Posterior vena cava (tissue), 2 donors: ENCODE data around the gene KCNIP4. TPM values are rescaled to one million over a fixed set of nuclear protein-coding genes. Genes with fewer than 3 reads are reported as not detected.

Experiments used
- DNase-seq: peaks from one replicate; pipeline ENCODE4 v3.0.0-alpha.2; 2020; ENCODE audit warnings: low spot score
- intact Hi-C, 2 donors: fragments of 100-400 bp; cut with DNase I; formaldehyde crosslinking; loops; one replicate each; pipeline versions ENCODE4 v1.14.1 to v1.14.2; 2022 to 2023
- total RNA-seq, 2 donors: library from RNA; stranded (reverse); fragmentation: NEBNext Ultra II Directional; extraction: Animal tissue kit (Norgen Biotek cat#: 25700); gene quantifications; one replicate each; pipeline ENCODE4 v1.2.1, GENCODE V29; 2021
- donor health status: DM: yes; HTN: yes; CAD: no.
- donor health status: DM: yes; HTN: yes; CAD: no.

The KCNIP4 gene
- total RNA-seq, 2 donors from 2014 or later = 0.60 TPM; not detected in 1

DNA sequence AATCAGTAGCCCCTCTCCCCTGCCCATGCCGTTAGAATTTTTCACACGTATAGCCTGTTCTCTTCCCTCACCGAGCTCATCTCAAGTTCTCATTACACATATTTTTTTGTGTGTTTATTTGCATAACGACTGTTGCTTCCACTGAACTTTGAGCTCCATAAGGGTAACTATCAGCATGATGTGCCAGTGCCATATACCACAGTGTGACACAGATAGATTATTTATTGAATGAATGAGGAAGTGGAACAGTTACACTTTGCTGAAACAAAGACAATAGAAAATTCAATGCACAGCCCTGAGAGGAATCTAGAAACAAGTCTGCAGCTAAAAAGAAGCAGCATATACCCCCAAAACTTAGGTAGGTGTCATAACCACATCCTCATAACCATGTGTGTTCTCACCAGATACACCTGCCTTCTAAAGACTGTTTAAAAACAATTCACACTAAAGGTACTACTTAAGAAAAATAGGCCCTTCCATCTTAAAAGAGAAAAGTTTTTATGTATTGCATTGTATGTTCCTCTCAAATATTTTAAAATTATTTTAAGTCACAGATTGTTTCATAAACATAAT lies 858.4 kb downstream of the KCNIP4 start:
- intact Hi-C loops = no loop called here
- DNase-seq = no peak

DNA sequence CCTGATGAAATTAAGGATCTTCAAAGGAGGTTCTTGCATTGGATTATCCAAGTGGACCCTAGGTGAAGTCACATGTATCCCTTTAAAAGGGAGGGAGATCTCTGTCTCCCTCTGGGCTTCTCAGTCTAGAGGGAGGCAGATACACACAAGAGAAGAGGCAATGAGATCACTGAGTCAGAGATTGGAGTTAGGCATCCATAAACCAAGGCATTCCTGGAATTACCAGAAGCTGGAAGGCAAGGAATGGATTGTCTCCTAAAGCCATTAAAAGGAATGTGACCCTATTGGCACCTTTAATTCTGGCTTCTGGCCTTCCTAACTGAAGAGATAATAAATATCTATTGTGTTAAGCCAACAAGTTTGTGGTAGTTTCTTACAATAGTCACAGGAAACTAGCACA lies 865.2 kb downstream of the KCNIP4 start:
- intact Hi-C loops = no loop called here
- no peak for DNase-seq

DNA sequence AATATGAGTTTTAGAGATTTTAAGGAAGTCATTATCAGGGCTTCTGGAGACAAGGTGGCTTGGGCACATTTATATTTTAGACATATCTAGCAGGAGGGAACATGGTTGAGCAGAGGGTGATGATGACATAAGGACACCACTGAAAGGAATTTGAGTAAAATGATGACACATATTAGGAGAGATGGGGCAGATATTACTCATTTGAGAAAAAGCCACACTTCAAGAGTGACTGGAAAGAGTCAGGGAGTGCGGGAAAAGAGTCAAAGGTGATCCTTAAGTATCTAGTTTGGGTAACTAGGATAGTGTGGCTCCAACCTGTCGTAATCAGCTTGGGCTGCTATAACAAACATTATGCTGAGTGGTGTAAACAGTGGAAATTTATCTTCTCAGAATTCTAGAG lies 870.6 kb downstream of the KCNIP4 start:
- DNase-seq = no peak
- intact Hi-C loops = no loop called here

DNA sequence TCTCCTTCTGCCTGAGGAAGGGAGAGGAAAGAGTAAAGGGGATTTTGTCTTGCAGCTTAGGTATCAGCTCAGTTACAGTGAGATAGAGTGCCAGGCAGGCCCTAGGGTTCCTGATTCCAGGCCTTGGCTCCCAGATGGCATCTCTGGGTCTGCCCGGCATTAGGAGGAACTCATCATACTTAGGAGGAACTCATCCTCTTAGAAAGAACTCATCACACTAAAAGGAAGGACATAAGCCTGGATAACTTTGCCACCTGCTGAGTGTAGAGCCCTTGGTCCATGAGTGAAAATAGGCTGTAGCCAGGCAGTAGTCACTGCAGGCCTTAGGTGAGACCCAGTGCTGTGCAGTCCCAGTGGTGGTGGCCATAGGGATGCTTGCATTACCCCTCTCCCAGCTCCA lies 881.2 kb downstream of the KCNIP4 start:
- no peak for DNase-seq
- intact Hi-C loops = no loop called here

DNA sequence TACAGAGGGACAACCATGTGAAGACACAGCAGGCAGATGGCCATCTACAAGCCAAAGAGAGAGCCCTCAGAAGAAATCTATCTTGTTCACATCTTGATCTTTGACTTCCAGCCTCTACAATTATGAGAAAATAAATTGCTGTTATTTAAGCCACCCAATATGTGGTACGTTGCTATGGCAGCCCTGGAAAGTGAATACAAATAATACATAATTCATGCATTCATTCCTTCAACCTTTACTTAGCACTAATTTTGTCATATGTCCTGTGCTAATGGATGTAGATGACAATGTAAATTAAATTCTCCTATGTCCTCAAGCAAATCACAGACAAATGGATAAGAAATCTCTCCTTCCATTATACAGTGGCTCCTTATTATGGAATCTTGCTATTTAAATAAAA lies 886.7 kb downstream of the KCNIP4 start:
- DNase-seq = no peak
- intact Hi-C loops = no loop called here

DNA sequence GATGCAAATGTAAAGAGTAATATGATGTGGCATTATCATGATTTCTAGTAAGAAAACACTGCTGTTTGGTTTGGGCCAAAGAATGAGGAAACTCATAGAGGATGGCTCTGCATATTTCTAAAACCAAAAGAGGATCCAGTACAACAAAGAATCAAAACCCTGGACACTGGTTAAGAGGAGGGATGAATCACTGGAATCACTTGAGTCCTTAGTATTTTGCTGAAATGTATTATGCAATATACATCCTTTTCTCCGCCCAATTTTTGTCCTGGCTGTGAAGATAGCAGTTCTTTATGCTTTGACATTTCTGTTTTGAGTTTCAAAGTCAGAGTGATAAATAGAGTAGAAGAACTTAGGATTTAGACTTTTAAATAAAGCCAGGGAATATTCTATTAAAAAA lies 902.4 kb downstream of the KCNIP4 start:
- DNase-seq = no peak
- intact Hi-C loops = no loop called here

DNA sequence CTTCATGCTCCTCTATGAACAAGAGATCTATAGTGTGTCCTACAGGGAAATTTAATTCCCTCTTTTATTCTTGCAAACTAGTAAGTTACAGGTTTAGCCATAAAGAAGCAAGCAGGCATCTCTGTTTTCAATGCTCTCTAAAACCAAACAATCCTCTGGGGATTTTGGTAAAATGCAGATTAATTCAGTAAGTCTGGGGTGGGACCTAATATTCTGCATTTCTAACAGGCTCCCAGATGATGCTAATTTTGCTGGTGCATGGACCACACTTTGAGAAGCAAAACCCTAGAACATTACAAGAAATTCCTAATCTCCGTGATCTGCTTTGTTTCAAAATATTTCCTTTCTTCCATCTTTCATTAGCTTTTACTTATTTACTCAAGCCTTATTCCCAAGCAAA lies 903.5 kb downstream of the KCNIP4 start:
- intact Hi-C loops = no loop called here
- DNase-seq = no peak

DNA sequence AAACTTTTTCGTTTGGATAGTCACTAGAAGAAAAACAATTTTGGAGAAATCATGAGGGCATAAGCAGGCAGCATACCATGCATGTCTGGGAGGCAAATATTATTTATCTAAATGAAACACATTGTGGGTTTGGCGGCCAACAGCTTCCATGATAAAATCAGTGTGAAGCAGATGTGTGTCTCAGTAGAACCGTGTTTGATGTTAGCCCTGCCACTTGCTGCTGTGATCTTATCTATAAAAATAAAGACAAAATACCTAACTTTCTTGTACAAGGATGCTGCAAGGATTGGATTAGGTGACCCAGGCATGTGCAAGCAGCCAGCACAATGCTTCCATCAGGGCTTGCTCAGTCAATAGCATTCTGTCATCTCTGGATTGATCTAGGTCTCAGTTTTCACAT lies 906.9 kb downstream of the KCNIP4 start:
- no peak for DNase-seq
- intact Hi-C loops = no loop called here

DNA sequence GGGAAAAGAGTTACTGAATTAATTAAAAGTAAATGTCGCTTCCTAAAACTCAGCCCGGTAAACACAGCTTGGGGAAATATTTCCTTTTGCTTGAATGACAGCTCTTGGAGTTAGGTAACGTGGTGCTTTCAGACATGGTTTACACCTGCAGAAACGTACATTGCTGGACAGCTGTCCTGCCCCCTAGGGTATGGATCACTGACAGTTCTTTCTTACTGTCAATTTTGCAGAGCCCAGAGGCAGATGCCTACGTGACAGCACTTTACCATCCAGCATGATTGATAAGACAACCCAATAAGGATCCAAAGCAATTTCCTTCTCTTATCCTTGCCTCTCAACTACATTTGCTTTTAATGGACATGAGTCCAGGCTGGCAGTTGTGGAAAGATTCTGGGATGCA lies 913.8 kb downstream of the KCNIP4 start:
- no peak for DNase-seq
- intact Hi-C loops = no loop called here

DNA sequence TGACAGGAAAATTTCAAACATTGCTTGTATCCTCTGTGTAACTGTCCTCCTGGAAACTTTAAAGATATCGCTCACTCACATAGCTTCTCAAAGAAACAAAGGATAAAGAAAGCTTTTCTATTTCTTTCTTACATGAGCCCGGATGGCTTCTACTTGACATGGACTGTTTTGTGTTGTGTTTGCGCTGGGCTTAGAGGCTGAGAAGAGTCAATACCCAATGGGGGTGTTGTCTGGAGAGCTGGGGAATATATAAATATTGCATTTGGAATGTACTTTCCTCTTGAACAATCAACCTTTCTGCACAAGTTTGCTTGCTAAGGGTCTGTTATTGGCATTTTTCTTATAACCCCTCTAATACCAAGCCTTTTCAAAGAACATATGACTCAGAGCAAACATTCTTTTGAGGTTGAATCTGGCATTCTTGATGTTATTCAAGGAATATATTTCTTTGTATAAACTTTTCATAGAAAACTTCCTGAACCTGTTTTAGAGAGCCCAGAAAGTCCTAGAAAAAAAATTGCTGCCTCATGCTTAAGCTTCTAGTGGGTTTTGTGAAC lies 916.4 kb downstream of the KCNIP4 start:
- intact Hi-C loops = no loop called here
- DNase-seq = no peak

DNA sequence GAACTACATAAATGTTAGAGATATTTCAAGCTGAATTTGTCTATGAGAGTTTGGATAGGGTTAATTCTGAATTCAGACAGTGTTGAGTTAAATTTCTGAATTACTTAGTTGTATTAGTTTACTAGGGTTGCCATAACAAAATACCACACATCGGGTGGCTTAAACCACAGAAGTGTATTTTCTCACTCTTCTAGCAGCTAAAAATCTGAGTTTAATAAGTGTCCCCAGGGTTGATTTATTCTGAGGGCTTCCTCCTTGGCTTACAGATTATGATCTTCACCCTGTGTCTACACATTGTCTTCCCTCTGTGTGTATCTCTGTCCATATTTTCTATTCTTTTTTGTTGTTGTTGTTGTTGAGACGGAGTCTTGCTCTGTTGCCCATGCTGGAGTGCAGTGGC lies 929.8 kb downstream of the KCNIP4 start:
- DNase-seq = no peak
- intact Hi-C loops = no loop called here

DNA sequence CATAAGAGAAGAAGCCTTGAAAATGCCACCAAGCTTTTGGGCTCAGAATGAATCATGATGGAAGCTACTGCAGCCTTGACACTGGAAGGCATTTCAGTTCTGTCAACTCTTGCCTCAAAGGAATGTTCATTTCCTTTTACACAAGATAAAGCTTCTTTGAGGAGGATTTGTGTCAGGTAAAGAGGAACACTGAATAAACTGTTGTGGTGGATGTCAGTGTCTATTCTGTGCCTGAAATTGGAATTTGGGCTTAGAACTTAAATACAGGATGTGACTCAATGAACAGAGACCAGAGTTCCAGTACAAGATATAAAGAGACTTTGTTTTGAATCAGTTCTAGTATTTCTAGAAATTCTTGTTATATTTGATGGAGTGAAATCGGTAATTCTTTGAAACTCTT lies 935.1 kb downstream of the KCNIP4 start:
- no peak for DNase-seq
- intact Hi-C loops = no loop called here

DNA sequence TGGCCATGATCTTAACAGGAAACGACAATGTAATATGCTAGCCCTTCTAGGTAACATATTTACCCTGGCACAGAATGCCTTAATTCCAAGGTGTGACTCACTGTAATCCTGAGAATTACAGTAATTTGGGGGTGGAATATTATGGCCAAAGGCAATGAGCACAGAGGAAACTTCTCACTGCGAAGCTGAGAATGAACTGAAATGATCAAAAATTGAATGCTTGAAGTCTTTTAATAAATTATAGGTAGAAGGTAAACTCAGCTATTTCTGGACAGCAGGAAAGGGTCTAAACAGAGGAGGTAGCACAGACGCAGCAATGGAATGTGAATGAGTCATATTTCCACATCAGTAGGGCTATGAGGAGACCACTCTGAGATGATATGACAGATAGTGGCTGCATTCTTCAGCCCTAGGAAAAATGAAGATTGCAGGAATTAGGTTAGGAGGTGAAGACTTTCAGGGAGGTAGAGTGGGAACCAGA lies 935.7 kb downstream of the KCNIP4 start:
- DNase-seq = no peak
- intact Hi-C loops = no loop called here

DNA sequence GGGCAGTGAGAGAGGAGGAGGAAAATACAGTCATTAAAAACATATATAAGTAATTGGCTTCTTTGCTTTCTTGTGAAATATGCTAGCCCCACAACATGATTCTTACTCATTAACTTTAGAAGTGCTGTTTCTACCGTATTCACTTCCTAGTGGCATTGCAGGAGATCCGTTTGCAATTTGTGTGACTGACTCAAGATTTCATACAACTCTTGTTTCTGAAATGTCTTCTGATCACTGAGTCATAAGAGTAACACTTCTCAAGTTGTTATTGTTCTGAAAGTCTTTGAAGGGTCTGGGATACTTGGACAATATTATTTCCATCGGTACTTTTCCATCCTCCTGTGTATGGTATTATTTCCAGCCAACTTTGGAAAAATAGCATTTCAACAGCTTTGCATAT lies 937.5 kb downstream of the KCNIP4 start:
- DNase-seq = no peak
- intact Hi-C loops = no loop called here

DNA sequence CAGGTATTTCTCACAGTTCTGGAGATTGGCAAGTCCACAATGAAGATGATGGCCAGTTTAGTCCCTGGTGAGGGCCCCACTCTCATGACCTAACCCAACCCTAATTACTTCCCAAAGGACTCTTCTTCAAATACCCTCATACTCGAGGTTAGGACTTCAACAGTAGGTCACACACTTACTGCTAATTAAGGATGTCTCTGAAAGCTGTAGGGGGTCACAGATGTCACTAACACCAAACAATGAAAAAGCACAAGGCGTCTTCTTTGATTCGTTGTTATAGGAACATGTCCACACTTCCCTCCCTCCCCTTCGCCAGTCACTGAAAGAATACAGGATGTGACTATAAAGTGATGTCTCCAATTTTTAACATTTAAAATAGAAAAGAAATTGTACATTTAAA lies 938.6 kb downstream of the KCNIP4 start:
- DNase-seq = no peak
- intact Hi-C loops = no loop called here

DNA sequence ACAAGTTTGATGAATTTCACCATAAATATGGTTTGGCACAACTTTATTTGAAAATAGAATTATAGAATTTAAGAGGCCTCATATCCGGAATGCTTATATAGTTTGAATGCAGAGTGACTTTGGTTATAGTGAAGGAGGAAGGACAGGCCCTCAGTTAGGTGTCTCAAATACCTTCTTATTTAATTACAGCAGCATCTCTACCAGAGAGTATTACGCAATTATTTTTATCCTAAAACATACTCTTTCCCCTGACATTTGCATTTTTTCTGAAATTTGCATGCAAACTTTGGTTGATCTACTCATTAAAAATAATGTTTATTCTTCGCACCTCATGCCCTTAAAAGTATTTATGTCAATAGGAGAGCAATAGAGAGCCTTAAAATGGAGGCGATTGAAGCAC lies 942.9 kb downstream of the KCNIP4 start:
- DNase-seq = no peak
- intact Hi-C loops = no loop called here

DNA sequence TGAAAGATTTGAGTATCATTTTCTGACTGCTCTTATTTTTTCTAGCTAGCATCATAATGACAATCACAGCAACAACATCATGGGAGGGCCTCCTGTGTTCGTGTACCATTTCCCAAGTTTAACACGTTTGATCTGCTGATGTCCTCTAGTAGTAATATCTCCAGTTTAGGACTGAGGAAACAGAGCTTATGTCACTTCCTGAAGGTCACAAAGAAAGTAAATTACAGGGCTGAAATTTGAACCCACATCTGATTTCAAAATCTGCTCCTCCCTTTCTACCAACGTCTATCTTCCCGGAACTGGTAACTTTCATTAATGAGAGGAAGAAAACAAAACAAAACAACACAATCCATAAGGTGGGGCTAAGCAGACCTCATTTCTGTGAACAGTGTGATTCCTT lies 945.6 kb downstream of the KCNIP4 start:
- intact Hi-C loops = no loop called here

DNA sequence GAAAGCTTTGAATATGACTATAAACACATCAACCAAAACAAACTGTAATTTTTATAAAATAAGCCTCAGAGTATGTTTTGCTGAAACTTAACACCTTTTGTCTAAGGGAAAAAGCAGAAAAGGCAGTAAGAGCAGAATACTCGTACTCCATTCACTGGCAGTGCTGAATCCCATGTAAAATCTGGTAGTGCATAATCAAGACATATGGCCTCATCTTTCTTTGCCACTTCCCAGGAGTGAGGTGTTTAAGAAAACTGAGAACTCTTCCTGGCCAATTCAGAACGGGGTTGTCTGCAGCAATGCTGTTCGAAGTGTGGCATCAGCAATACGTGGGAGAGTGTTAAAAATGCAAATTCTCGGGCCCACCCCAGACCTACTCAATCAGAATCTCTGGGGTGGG lies 946.3 kb downstream of the KCNIP4 start:
- intact Hi-C loops = no loop called here
- no peak for DNase-seq

More for the DNA sequence above, 945.6 kb downstream of the KCNIP4 start:
- no peak for DNase-seq

DNA sequence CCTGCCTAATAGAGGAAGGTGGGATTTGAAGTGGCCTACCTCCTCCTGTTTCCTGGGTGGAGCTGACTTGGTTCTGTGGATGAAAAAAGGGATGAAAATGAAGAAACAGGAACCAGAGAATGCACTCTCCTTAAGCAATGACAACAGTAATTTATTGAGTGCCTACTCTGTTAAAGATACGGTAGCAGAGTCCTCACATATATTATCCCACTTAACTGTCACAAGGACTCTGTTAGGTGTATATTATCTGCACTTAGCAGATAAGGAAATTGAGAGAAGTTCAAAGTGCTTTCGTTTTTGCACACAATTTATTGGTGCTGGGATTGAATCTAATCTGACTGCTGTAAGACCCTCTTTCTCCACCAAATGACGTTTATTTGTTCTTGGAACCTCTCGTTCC lies 947.1 kb downstream of the KCNIP4 start:
- intact Hi-C loops = no loop called here
- no peak for DNase-seq

DNA sequence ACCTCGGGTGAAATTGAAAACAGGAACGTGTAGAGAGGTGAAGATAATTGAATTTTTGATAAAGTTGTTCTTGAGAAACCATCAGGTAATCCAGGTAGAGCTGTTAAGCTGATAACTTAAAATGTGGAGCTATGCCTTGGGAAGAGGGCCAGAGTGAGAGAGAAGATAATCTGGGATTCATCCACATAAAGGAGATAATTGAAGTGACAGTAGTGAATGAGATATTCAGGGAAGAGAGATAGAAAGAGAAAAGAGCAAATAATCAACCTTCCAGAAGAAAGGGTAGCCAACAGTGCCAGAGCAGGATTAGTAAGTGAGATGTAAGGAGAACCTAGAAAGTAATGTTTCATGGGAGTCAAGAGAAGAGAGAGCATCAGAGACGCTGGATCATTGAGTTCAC lies 950.7 kb downstream of the KCNIP4 start:
- intact Hi-C loops = no loop called here
- DNase-seq = no peak

DNA sequence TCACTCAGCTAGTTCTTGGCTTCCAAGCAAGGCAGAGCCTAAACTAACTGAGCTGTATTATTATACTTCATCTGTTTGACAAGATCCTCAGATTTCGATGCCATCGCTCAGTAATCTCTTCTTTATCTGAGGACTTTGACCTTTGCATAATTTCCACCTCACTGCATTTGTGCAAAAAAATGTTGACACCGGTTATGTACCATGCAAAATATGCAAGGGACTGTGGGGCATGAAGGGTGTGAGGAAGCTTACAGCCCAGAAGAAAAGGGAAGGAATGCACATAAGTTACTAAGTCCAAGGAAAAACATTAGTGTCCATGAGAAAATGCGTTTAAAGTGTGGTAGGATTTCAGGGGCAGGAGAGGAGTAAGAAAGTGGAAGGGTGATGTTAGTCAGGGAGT lies 953.0 kb downstream of the KCNIP4 start:
- no peak for DNase-seq
- intact Hi-C loops = no loop called here

DNA sequence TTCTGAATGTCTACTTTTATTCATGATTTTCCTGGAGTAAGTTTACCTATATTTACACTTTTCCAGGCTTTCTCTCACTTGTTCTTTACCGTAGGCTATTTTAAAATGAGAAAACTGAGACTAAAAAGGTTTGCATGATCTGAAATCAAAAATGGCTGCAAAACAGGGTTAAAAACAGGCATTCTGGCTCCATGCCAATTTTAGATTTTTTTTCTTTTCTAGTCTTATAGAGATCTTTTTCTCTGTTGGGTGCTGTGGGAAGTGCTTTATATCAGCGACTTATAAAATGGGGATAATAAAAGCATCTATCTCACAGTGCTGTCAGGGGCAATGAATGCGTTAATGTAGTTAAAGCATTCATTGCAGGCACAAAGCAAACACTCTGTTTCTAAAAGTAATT lies 953.6 kb downstream of the KCNIP4 start:
- intact Hi-C loops = no loop called here
- DNase-seq = no peak
